PC-3 (cell line): Measurements from ENCODE around the gene FBXL19.

Source experiments
- EZH2 ChIP-seq: fragments of 300-600 bp; sonication (generic); IDR thresholded peaks from one replicate; pipeline ENCODE4 v1.6.1; 2017; ENCODE audit warnings: antibody characterized with exemption, mild to moderate bottlenecking, low read length; ENCODE audit not compliant: unreplicated experiment
- EZH2phosphoT487 ChIP-seq: fragments of 300-600 bp; sonication (generic); IDR thresholded peaks from 2 replicates; pipeline ENCODE4 v1.6.1; 2018; ENCODE audit warnings: mild to moderate bottlenecking, antibody characterized with exemption, low read length, borderline replicate concordance
- TF ChIP-seq, protein P1 (sequence below): fragments of 300-600 bp; sonication (generic); conservative IDR thresholded peaks from 2 replicates; pipeline ENCODE4 v1.5.1; 2017; ENCODE audit warnings: antibody characterized with exemption, low read depth, mild to moderate bottlenecking, low read length

DNA sequence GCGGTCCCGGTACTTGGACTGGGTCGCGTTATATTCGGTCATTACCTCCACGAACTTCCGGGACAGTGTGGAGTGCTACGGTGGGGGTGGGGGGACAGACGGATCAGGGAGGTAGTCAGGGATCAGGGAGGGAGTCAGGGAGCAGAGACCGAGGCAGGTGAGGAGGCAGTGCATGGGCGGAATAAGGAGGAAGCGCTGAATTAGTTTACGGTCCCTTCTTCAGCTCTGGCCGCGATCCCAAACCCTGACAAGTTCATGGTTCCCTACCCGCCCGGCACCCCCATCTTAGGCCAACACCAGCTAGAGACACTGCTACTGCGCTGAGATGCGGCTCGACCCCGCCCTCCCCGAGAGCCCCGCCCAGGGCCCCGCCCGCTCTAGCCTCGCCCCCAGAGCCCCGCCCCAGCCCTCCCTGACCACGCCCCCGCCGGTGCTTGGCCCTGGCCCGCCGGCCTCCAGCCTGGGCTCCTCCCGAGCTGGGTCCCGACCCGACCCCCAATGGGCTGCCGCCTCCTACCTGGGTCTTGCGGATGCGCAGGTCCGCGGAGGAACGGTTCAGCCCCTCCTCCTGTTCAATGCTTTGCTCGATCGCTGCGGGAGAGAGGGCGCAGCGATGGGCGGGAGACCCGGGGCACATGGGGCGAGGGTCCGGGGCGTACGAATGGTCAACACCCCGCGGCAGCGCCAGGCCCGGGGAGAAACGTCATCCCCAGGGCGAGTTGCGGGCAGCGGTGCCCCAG is 73.8 kb downstream of the FBXL19 start:
- TF ChIP-seq, protein P1, sequence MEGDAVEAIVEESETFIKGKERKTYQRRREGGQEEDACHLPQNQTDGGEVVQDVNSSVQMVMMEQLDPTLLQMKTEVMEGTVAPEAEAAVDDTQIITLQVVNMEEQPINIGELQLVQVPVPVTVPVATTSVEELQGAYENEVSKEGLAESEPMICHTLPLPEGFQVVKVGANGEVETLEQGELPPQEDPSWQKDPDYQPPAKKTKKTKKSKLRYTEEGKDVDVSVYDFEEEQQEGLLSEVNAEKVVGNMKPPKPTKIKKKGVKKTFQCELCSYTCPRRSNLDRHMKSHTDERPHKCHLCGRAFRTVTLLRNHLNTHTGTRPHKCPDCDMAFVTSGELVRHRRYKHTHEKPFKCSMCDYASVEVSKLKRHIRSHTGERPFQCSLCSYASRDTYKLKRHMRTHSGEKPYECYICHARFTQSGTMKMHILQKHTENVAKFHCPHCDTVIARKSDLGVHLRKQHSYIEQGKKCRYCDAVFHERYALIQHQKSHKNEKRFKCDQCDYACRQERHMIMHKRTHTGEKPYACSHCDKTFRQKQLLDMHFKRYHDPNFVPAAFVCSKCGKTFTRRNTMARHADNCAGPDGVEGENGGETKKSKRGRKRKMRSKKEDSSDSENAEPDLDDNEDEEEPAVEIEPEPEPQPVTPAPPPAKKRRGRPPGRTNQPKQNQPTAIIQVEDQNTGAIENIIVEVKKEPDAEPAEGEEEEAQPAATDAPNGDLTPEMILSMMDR, result no peak
- TF ChIP-seq EZH2 (no peak), EZH2phosphoT487 (no peak)
